GM19238 (cell line): ENCODE results near the gene AMIGO1.
A peak's percentile ranks its signal among the peaks of the same experiment; 100 is the strongest.
"Not testable (repeated sequence)": the region's sequence is repeated elsewhere in the genome, so short reads cannot be mapped to it uniquely, and the experiment has no call there.

Source experiments
- DNase-seq: peaks from one replicate; pipeline ENCODE4 v3.0.0; 2011; ENCODE audit warnings: low spot score; ENCODE audit not compliant: insufficient read length

The AMIGO1 gene

DNA sequence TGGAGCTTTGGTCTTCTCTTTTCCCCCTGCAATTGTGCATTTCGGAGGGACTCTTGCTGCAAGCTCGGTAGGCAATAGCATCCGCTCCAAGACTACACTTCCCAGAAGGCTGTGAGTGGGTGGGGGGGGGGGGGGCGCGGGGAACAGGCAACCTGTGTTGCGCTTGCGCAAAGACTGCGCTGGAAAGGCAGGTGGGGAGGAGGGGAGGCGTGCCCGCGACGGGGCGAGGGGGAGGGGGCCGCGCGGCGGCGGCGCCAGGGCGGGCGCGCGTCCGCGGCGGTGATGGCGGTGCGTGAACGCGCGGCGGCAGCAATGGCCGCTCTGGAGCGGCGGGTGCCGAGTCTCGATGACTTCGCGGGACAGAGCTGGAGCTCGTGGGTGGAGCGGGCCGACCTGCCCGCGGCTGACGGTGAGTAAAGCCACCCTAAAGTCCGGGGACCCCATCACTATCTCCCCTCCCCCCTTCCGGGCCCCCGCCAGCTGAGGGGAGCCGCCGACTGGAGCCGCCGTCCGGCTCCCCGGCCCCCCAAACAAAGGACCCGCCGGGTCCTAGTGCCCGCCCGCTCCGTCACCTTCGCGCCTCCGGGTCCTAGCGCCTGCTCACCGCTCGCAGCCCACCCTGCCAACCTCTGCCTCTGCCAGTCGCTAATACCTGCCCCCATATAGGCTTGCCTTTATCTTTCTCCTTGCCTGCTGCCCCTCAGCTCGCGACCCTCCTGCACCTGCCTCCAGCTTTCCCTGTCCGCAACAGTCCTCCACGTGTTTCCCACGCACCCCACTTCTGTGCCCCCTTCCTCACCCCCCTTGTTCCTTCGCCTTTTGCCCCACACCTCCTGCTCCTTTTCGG lies 25.6 kb downstream of the AMIGO1 start, which contains the start of gene ATXN7L2:
Gene ATXN7L2 (plus strand): TSS at position 234 of the 847 bp plus-strand sequence. CDS start 49 bp downstream, at position 283.
- DNase-seq, result peak; percentile 98

DNA sequence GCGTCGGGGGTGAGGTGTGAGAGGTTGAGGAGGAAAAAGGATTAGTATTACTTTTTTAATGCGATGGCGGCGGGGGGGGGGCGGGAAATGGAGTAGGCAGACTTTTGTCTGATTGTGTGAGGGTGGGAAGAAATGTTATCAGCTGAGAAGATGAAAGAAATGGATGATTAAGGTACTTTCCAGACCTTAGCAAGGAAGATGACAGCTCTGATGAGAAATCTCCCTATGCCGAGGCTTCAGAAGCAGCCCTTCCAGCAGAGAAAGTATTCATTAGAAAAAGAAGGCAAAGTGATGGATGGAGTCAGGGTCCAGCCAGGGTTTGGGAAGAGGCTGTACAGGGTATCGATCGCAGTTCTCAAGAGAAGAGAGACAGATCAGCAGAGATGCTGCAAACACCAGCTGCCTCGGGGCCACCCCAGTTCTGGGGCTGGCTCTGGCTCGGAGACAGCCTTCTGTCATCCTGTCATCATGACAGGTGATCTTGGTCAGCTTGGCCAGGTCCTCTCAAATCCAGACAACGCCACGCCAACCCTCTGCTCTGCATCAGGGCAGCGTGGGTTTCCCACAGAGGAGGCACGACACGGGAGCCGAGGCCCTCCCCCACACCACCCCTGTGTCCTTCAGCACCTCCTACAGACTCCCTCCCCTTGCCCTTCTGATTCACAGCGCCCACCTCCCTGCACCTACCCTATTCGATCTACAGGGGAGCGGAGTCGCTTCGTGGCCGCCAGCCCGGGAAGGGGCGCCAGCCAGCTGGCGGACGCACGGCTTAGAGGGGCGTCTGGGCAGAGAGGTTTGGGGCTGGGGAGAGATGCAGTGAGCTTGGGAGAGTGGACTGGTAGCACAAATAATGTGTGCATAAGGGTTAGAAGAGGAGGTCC lies 26.5 kb downstream of the AMIGO1 start:
- DNase-seq, result no peak

DNA sequence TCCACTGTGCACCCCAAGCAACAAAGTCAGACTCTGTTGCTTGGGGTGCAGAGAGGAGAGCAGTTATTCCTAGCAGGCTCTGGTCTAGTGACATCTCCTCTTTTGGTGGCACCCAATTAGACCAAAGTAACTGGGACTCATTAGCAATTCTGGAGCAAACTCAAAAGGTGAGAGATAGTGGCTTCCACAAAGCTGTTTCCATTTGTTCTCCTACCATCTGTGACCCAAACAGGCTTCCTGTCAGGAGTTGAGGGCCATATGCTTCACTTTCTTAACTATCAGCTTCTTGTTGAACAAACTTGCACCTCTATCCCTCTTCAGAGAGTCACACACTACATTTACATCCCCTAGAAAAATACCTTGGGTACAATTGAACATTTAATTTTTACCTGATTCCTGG lies 27.3 kb downstream of the AMIGO1 start:
- DNase-seq, result no peak

DNA sequence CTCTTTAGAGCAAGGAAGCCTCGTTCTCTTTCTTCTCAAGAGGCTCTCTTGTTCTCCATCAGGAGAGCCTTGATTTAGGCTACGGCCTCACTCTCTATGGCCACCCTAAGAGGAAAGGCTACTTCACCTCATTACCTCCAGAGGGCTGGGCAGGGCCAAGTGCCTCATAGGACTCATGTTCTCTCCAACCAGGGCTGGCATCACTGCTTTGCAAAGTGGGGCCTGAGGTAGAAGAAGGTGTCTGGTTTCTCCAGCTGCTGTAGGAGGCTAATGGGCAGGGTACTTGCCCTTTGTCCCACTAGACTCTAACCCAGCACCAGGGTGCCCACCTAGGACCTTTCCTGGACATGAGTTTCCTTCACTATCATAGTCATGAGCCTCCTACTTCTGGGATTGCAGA lies 27.9 kb downstream of the AMIGO1 start:
- no peak for DNase-seq

DNA sequence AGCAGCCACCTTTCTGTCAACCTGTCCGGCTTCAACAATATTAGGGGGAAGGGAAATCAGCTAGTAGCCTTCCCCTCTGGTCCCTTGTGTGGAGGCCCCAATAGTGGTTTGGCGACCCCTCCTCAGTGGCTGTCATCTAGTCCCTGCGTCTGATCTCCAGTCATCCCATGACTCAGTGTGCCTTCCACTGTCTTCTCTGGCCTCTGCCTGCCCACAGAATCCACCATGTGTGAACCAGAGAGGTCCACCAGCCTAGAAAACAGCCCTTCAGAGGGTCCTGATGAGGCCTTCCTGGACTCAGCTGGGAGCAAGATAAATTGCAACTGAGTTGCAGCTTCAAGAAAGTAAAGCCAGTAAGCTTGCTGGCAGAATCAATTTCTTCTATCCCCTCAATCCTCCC lies 29.6 kb downstream of the AMIGO1 start:
- DNase-seq, result no peak

DNA sequence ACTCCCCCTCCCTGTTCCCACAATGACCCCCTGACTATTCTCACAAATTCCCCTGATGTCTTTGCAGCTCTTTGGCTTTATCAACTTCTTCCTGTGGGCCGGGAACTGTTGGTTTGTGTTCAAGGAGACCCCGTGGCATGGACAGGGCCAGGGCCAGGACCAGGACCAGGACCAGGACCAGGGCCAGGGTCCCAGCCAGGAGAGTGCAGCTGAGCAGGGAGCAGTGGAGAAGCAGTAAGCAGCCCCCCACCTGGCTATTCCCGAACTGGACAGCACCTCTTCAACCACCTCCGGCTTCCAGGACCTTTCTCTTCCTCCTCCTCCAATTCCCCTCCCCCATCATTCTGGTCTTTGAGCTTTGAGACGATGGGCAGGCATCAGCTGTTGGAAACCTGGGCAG lies 30.2 kb downstream of the AMIGO1 start:
- no peak for DNase-seq

DNA sequence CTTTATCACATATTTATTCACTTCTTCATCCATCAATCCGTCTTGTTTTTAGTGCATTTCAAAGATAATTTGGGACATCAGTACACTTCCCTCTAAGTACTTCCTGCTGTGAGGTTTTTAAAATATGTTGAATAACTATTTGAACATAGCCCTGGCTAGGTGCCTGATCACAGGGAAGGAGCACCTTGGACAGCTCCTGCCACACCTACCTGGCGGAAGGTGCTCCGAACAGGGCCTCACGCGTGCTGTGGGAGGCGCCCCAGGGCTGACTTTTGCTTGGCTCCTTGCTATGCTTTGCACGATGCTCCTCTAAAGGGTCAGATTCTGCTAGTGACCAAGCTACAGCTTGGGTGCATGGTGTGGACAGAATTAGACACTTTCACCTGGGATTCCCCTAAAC lies 30.7 kb downstream of the AMIGO1 start:
- DNase-seq, result no peak

DNA sequence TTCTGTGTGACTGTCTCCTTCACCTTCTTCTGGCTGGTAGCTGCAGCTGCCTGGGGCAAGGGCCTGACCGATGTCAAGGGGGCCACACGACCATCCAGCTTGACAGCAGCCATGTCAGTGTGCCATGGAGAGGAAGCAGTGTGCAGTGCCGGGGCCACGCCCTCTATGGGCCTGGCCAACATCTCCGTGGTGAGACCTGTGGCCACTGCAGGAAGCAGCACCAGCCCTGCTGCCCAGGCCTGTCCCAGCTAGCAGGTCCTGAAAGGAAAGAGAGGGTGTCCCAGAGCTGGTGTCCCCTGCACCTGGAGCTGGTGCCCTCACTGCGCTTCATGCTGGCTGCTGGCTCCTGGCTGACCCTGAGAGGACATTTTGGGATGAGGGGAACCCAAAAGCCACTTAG lies 31.7 kb downstream of the AMIGO1 start:
- no peak for DNase-seq

DNA sequence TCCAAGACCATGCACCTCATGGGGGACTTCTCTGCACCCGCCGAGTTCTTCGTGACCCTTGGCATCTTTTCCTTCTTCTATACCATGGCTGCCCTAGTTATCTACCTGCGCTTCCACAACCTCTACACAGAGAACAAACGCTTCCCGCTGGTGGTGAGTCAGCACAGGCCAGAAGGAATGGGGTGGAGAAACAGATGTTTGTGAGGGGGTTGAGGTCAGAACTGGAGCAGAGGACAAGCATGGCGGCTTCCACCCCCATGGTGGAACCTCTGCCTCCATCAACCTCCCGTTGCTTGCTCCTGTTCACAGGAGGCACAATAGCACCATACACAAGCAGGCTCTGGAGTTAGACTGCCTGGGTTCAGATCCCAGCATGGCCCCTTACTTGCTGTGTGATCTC lies 32.7 kb downstream of the AMIGO1 start:
- no peak for DNase-seq

DNA sequence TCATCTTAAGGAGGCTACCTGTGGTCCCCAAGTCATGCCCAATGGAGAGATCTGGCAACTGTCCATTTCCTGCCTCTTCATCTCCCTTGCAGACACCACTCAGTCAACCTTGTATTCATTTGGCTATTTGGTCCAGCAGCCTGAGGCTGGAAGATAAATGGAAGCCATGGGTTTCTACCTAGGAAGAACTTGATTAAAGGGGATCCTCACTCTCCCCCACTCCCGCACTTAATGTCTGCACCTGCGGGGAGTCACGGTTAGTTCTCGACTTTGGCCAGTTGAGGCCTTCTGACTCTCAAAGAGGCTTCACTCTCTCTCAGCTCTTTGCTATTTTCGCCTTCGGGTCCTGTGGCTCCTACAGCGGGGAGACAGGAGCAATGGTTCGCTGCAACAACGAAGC lies 34.3 kb downstream of the AMIGO1 start:
- no peak for DNase-seq

DNA sequence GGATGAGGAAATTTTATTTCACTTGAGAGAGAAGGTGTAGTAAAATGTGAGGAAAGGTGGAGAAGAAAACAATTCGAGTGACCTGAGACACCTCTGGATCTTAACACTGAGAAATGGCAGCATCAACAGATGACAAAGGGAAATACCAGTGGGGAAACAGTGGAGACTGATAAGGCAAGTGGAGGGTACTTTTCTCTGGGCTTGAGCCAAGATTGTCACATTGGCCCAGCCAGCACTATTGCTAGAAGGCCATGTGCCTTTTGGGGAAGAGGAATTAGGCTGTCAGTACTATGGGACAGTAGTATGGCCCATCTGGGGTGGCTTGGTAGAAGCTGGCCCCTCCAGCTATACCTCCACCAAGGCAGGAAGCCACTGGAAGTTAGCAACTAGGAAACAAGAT lies 34.8 kb downstream of the AMIGO1 start:
- no peak for DNase-seq

DNA sequence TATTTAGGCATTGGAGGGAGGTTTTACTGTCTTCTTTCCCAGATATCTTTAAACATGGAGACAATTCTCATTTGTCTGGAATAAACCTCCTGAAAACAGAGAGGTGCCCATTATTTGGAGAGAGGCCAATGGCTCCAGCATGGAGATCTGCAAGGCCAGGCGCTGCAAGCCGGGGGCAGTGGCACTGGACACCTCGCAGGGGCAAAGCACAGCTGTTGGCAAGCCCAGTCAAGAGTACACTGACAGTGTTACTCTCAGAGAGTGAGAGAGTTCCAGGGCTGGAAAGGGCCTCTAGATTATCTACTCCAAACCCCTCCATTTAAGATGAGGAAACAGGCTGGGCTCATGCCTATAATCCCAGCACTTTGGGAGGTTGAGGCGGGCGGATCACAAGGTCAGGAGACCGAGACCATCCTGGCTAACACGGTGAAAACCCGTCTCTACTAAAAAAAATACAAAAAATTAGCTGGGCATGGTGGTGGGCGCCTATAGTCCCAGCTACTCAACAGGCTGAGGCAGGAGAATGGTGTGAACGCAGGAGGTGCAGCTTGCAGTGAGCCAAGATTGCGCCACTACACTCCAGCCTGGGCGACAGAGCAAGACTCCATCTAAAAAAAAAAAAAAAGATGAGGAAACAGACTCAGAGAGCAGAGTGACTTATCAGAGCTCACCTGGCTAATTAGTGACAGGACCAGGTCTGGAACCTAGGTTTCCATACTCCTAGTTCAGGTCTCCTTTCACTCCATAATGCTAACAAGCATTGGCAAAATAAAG lies 36.1 kb downstream of the AMIGO1 start:
- DNase-seq, result not testable (repeated sequence)

DNA sequence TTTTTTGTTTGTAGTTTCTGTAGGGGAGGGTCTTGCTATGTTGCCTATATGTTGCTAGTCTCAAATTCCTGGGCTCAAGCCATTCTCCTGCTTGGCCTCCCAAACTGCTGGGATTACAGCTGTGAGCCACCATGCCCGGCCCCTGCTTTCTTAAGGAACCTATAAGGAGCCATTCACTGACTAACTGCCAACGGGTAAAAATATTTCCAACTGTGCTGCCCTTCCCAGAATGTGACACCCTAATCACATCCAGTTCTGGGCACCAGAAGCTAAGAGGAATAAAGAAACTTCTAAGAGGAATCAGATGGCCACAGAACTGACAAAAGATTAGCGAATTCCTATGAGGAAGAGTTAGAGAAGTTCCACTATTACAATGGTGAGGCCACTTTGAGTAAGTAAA lies 36.7 kb downstream of the AMIGO1 start:
- no peak for DNase-seq

DNA sequence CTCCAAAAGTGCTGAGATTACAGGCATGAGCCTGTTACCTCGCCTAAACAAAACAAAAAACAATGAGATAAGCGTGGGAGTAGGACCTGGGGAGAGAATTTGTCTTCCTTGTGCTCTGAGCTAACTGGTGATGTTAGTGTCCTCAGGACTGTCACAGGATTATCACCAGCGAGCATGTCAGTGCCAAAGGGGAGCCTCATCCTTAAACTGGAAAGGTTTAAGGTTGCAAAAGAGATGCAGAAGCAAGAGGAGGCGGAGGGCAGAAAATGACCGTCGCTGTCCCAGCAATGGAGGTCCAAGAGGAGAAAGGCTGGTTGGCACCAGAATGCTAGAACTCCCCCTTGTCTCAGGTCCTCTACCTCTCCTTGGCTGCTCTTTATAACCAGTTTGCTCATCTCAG lies 39.3 kb downstream of the AMIGO1 start:
- no peak for DNase-seq

DNA sequence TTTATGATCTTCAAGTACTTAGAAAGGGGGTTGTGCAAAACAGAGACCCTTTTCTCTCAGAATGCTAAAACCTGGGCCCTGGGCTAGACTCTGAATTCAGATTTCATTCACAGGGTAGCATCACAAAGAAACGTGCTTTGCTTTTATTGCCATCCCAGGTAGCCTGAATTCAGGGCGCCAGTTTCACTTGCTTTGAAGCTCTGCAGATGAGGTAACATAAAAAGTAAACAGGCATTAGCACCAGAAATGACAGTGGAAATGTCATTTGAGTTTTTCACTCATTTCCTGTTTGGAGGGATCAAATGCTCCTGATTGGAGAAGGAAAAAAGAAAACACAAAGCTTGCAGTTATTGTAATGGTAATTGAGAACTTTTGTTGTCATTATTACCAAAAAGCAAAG lies 40.6 kb downstream of the AMIGO1 start:
- DNase-seq, result no peak

DNA sequence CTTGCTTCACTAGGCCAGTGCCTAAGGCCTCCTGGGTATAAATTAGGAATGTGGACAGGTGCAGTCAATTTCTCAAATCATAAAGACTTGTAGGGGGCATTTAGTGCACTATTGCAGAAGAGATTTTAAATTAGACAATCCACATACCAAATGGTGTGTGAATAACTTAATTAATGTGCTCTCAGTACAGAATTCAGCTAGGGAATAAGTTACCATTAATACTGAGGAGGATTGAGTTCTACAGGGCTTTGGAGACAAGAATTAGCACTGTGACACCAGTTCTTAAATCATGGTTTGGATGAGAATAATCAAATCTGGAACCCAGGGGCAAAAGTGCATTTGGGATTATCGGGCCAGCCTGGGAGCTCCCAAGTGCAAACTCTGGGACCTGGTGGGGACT lies 41.5 kb downstream of the AMIGO1 start:
- DNase-seq, result no peak

DNA sequence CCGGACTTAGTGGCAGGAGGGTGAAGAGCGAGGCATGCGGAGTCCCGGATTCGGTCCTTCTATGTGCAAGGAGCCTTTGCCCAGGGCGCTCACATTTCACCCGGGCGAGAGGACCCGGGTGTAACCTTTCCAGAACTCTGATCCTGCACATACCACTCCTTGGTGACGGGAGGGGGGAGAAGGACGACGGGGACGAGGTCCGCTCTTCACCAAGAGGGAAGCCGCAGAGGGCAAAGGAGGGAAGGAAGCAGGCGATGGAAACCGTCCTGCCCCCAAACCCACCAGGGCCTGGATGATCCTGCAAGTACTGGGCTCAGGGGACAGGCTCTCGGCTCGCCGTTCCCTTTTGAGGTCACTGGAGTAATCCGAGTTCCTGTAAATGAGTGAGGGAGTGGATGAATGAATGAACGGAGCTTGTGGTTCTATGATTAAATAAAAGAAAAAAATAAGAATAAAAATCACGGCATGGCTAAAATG lies 42.2 kb downstream of the AMIGO1 start:
- DNase-seq, result no peak

DNA sequence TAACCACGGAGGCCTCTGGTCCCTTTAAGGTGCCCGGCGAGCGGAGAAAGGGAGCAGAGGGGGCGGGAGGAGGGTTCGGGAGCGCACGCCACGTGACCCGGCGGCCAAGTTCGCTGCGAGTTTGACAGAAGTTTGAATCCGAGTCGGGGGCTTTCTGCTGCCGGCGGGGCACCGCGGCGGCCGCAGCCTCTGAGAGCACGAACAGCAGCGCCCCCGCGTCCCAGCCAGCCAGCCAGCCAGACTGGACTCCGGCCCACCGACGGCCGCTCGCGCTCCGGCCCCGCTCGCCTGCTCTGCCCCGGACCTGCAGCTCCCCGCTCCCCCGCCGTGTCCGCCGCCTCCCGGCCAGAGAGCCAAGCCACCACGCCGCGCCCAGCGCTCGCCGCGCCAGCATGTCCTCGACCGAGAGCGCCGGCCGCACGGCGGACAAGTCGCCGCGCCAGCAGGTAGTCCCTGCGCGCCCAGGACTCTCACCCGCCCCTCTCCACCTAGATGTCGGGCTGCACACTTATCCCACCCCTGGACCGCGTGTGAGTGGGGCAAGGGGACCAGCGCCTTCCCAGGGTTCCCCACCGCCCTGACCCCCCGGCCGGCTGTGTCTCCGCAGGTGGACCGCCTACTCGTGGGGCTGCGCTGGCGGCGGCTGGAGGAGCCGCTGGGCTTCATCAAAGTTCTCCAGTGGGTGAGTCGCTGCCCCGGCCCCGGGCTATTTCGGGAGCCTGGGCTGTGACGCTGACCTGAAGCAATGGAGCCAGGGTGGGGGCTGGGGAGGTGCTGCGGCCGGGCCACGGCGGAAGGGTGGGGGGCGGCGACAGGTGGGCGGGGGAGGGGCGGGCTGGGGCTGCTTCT lies 42.9 kb downstream of the AMIGO1 start, which contains the start of gene SYPL2:
Gene SYPL2 (plus strand): TSS at position 95 of the 849 bp plus-strand sequence. CDS start 298 bp downstream, at position 393.
- no peak for DNase-seq

DNA sequence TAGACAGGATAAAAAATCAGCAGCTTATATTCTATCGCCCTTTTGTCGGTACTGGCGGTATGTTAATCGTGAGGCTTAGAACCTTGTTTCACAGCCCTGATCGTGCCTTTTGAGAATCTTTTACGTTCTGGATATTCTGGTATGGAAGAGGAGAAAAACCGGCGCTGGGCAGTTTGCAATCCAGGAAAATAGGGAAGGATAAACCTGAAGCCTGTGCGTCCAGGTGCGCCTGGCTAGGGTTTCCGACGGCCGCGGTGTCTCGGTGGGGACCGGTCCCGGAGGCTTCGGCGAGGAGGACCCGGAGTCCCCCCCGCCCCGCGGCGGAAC lies 43.4 kb downstream of the AMIGO1 start:
- DNase-seq, result no peak

DNA sequence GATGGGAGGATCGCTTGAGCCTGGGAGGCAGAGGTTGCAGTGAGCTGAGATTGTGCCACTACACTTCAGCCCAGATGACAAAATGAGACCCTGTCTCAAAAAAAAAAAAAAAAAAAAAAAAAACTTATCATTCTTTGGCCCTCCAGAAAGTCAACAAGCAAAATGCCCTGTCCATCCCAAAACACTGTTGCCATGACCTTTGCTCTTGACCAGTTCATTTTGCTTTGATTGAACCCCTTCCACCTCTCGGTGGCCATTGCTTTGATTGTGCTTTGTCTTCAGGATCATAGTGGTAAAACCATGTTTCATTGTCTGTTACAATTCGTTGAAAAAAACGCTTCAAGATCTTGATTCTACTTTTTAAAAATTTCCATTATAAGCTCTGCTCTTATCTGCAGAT lies 51.7 kb downstream of the AMIGO1 start:
- no peak for DNase-seq
